AG10803 (cell line): Measurements from ENCODE around the gene S100A5.

ENCODE experiments used
- DNase-seq: peaks from one replicate; pipeline ENCODE4 v3.0.0; 2010; ENCODE audit warnings: low read depth
- H3K4me3 ChIP-seq: 2 replicates; pipeline ENCODE4 v1.5.1; 2011; ENCODE audit warnings: mild to moderate bottlenecking, low read length, control low read depth
- TF ChIP-seq, protein P1 (sequence below): conservative IDR thresholded peaks from 2 replicates; pipeline ENCODE4 v1.5.1; 2011; ENCODE audit warnings: mild to moderate bottlenecking, low read length, control low read depth, inconsistent platforms

Gene S100A5

DNA sequence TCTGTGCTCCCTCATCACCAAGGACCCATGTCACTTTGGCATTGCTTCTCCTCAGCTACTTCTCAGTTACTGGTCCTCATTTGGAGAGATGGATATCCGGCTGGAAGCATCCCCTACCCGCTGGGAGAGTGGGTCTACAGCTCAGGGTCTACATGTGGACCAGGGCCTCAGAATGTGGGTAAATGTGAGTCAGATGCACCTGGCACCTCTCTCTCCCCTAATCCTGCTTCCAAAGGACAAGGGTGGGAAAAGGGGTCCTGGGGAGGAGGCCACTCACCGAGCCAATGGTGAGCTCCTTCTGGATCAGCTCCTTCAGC, 5.9 kb downstream of the S100A5 start:
- TF ChIP-seq, protein P1, sequence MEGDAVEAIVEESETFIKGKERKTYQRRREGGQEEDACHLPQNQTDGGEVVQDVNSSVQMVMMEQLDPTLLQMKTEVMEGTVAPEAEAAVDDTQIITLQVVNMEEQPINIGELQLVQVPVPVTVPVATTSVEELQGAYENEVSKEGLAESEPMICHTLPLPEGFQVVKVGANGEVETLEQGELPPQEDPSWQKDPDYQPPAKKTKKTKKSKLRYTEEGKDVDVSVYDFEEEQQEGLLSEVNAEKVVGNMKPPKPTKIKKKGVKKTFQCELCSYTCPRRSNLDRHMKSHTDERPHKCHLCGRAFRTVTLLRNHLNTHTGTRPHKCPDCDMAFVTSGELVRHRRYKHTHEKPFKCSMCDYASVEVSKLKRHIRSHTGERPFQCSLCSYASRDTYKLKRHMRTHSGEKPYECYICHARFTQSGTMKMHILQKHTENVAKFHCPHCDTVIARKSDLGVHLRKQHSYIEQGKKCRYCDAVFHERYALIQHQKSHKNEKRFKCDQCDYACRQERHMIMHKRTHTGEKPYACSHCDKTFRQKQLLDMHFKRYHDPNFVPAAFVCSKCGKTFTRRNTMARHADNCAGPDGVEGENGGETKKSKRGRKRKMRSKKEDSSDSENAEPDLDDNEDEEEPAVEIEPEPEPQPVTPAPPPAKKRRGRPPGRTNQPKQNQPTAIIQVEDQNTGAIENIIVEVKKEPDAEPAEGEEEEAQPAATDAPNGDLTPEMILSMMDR, result no peak
- H3K4me3 ChIP-seq, result peak overlapping the region; percentile 100
- no peak for DNase-seq

- peak; percentile 46 for DNase-seq
- H3K4me3 ChIP-seq, result peak overlapping the region; percentile 100
Measured at GRCh38 chr1:153534226-153534924, 6.4 kb downstream of the S100A5 start.

GRCh38 chr1:153533689-153534201, 7.0 kb downstream of the S100A5 start:
- peak; percentile 85 for DNase-seq
- H3K4me3 ChIP-seq, result peak overlapping the region; percentile 100
- TF ChIP-seq, protein P1, result no peak

More at GRCh38 chr1:153534226-153534924, 6.4 kb downstream of the S100A5 start:
- TF ChIP-seq, protein P1, result no peak

DNA sequence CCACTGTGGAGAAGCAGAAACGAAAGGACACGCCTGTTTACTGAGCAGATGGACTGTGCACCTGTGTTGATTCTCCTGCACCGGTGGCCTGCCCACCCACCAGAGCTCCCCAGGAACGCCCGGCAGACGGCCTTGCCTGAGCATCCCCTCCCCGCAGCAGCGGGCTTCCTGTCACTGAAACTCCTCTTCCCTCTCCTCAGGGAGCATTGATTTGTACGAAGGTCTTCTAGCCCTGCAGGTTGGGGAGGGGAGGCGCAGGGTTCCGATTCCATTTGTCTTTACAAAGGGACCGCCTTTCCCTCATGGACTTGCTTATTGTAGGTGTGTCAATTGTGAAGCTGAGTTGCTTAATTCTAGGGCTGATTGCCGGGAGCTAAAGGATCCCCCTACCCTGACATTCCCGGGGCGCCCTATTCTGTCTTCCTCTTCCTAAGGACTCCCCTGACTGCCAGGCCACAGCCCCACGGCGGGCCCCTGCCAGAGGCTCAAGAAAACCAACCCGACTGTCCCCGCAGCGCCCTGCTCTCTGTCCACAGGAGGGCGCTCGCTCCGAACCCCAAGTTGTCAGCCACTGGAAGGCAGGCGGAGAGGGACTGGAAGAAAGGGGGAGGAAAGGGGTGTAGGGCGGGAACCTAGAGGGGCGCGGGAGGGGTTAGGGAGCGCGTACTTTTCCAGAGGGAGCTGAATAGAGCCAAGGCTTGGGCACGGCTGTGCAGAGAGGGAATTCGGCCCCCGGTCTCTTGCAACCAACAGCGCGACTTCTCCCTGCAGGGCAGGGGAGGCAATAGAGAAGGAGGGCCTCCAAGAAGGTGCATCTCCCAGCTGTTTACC, 7.8 kb downstream of the S100A5 start:
- H3K4me3 ChIP-seq, result peak overlapping the region; percentile 100
- peak; percentile 88 for DNase-seq
- TF ChIP-seq, protein P1, result peak; percentile 82

- no peak overlapping the region for H3K4me3 ChIP-seq
- no peak for DNase-seq
- TF ChIP-seq, protein P1, result no peak
Measured at GRCh38 chr1:153532181-153532580, 8.6 kb downstream of the S100A5 start.

DNA sequence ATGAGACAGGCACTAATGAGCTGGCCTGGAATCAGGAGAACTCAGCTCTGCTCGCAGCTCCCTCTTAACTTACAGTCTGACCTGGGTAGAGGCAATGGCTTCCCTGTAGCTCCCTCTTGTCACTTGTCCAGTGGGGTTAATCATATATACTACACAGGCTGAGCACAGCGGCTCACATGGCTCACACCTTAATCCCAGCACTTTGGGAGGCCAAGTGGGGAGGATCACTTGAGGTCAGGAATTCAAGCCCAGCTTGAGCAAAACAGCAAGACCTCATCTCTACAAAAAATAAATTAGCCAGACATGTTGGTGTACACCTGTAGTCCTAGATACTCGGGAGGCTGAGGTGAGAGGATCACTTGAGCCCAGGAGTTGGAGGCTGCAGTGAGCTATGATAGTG, 9.1 kb downstream of the S100A5 start:
- TF ChIP-seq, protein P1, result no peak

DNA sequence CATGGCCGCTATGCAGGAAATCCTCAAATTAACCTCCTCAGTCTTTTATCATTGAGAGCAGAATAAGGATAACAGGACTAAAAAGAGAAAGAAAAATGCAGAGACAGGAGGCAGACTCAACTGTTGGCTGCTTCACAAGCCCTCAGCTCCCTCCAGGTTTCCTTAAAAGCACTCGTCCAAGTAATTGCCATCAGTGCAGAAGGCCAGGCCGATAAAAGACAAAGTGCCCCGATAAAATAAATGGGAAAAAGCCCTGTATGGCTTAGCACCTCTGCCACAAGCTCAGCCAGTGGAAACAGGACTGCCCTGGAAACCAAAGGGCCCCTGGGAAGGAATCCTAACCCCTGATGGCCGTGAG, 13.1 kb downstream of the S100A5 start:
- H3K4me3 ChIP-seq, result no peak overlapping the region
- DNase-seq, result no peak
- TF ChIP-seq, protein P1, result no peak

More for the DNA sequence above, 9.1 kb downstream of the S100A5 start:
- DNase-seq, result no peak
- no peak overlapping the region for H3K4me3 ChIP-seq
